ENCODE data around the gene UVSSA.

DNA sequence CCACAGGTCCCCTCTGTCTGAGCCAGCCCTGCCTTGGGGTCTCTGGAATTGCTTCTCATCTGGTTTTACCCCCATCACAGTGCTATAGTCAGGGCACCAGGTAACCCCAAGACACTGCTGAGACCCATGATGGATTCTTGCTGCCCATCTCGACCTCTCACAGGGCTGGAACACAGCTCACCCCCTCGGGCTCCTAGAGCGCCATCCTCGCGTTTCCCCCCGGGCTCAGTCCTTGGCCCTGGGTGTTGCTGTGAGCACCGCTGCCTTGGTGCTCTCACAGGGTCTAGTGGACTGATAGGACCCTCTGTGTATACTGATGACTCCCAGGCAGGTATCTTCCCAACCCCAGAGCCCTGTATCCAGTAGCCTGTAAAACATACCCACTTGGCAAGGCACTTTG lies 48.5 kb upstream of the UVSSA start:
- TF ChIP-seq, protein P1, sequence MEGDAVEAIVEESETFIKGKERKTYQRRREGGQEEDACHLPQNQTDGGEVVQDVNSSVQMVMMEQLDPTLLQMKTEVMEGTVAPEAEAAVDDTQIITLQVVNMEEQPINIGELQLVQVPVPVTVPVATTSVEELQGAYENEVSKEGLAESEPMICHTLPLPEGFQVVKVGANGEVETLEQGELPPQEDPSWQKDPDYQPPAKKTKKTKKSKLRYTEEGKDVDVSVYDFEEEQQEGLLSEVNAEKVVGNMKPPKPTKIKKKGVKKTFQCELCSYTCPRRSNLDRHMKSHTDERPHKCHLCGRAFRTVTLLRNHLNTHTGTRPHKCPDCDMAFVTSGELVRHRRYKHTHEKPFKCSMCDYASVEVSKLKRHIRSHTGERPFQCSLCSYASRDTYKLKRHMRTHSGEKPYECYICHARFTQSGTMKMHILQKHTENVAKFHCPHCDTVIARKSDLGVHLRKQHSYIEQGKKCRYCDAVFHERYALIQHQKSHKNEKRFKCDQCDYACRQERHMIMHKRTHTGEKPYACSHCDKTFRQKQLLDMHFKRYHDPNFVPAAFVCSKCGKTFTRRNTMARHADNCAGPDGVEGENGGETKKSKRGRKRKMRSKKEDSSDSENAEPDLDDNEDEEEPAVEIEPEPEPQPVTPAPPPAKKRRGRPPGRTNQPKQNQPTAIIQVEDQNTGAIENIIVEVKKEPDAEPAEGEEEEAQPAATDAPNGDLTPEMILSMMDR (IDR thresholded peaks at IDR 0.05), result no peak
- TF ChIP-seq POLR2AphosphoS5 (IDR thresholded peaks at IDR 0.05), result no peak
